ENCODE data around the gene GSG1L. TPM values are rescaled to one million over a fixed set of nuclear protein-coding genes. Genes with fewer than 3 reads are reported as not detected.
A peak's percentile ranks its signal among the peaks of the same experiment; 100 is the strongest.
"Not testable (repeated sequence)": the region's sequence is repeated elsewhere in the genome, so short reads cannot be mapped to it uniquely, and the experiment has no call there.

GSG1L gene
- total RNA-seq, 1 experiment from 2014 or later = not detected

GRCh38 chr16:27758544-27758943, 305.0 kb downstream of the GSG1L start:
- DNase-seq (ENCODE audit: low read depth) = no peak

GRCh38 chr16:27756206-27756970, 307.1 kb downstream of the GSG1L start:
- DNase-seq (ENCODE audit: low read depth) = no peak

- DNase-seq (ENCODE audit: low read depth) = no peak
These were observed 308.5 kb downstream of the GSG1L start for GRCh38 chr16:27754788-27755690.

GRCh38 chr16:27753563-27753962, 310.0 kb downstream of the GSG1L start:
- no peak for DNase-seq (ENCODE audit: low read depth)

GRCh38 chr16:27752241-27752640, 311.3 kb downstream of the GSG1L start:
- DNase-seq (ENCODE audit: low read depth) = no peak

GRCh38 chr16:27751676-27752075, 311.8 kb downstream of the GSG1L start:
- no peak for DNase-seq (ENCODE audit: low read depth)

- no peak for DNase-seq (ENCODE audit: low read depth)
These were observed 312.3 kb downstream of the GSG1L start for GRCh38 chr16:27751233-27751632.

- no peak for DNase-seq (ENCODE audit: low read depth)
These were observed 313.6 kb downstream of the GSG1L start for GRCh38 chr16:27749946-27750345.

- DNase-seq (ENCODE audit: low read depth) = no peak
These were observed 314.0 kb downstream of the GSG1L start for GRCh38 chr16:27749547-27749875.

GRCh38 chr16:27748868-27749546, 314.5 kb downstream of the GSG1L start:
- DNase-seq (ENCODE audit: low read depth) = peak; percentile 67

- no peak for DNase-seq (ENCODE audit: low read depth)
These were observed 315.6 kb downstream of the GSG1L start for GRCh38 chr16:27747946-27748345.

- no peak for DNase-seq (ENCODE audit: low read depth)
These were observed 317.2 kb downstream of the GSG1L start for GRCh38 chr16:27746076-27746855.

GRCh38 chr16:27745348-27745747, 318.2 kb downstream of the GSG1L start:
- DNase-seq (ENCODE audit: low read depth) = peak; percentile 33

GRCh38 chr16:27743963-27744362, 319.6 kb downstream of the GSG1L start:
- DNase-seq (ENCODE audit: low read depth) = no peak

GRCh38 chr16:27743001-27743400, 320.5 kb downstream of the GSG1L start:
- DNase-seq (ENCODE audit: low read depth) = not testable (repeated sequence)

- DNase-seq (ENCODE audit: low read depth) = no peak
These were observed 321.2 kb downstream of the GSG1L start for GRCh38 chr16:27742333-27742732.

- DNase-seq (ENCODE audit: low read depth) = no peak
These were observed 322.9 kb downstream of the GSG1L start for GRCh38 chr16:27740496-27741201.

GRCh38 chr16:27739606-27740357, 323.7 kb downstream of the GSG1L start:
- no peak for DNase-seq (ENCODE audit: low read depth)

GRCh38 chr16:27738596-27738995, 324.9 kb downstream of the GSG1L start:
- no peak for DNase-seq (ENCODE audit: low read depth)

All from LHCN-M2 (cell line).